Astrocyte (in vitro differentiated cells and primary cell): Measurements from ENCODE around the gene MAP3K14. TPM values are rescaled to one million over a fixed set of nuclear protein-coding genes. Genes with fewer than 3 reads are reported as not detected.

ENCODE experiments used
- DNase-seq: peaks from one replicate; pipeline ENCODE4 v3.0.0-alpha.2; 2010; ENCODE audit warnings: low read depth
- FAIRE-seq: peaks from 2 replicates; lab custom pipeline; 2011; peaks lifted over from hg19 to GRCh38; lab: Jason Lieb, UNC
- H2AFZ ChIP-seq: 2 replicates; pipeline ENCODE4 v1.6.0; 2012; ENCODE audit warnings: low read depth, low read length, inconsistent platforms
- H3K27ac ChIP-seq: 2 replicates; pipeline ENCODE4 v1.5.1; 2011; ENCODE audit warnings: low read depth, low read length, inconsistent platforms
- H3K27me3 ChIP-seq: 2 replicates; pipeline ENCODE4 v1.6.0; 2011; ENCODE audit warnings: low read length, inconsistent platforms; ENCODE audit not compliant: insufficient read depth
- H3K36me3 ChIP-seq: 2 replicates; pipeline ENCODE4 v1.5.1; 2011; ENCODE audit warnings: low read length, inconsistent platforms; ENCODE audit not compliant: insufficient read depth
- H3K4me1 ChIP-seq: 2 replicates; pipeline ENCODE4 v1.5.1; 2011; ENCODE audit warnings: low read length, inconsistent platforms; ENCODE audit not compliant: insufficient read depth
- H3K4me2 ChIP-seq: 2 replicates; pipeline ENCODE4 v1.6.0; 2012; ENCODE audit warnings: low read length, inconsistent platforms
- H3K4me3 ChIP-seq: 2 replicates; pipeline ENCODE4 v1.5.1; 2011; ENCODE audit warnings: low read depth, mild to moderate bottlenecking, low read length, inconsistent platforms; ENCODE audit not compliant: insufficient read depth
- H3K79me2 ChIP-seq: 2 replicates; pipeline ENCODE4 v1.6.0; 2012; ENCODE audit warnings: mild to moderate bottlenecking, low read length, inconsistent platforms; ENCODE audit not compliant: insufficient read depth
- H3K9ac ChIP-seq: 2 replicates; pipeline ENCODE4 v1.6.0; 2012; ENCODE audit warnings: mild to moderate bottlenecking, low read length, inconsistent platforms
- H3K9me3 ChIP-seq: 2 replicates; pipeline ENCODE4 v1.5.1; 2012; ENCODE audit warnings: low read depth, mild to moderate bottlenecking, low read length, inconsistent platforms; ENCODE audit not compliant: insufficient read depth
- H4K20me1 ChIP-seq: 2 replicates; pipeline ENCODE4 v1.6.0; 2012; ENCODE audit warnings: low read length, inconsistent platforms; ENCODE audit not compliant: insufficient read depth
- H3K27ac Mint-ChIP-seq: one replicate; pipeline ENCODE4 v1.8.0; 2021; ENCODE audit warnings: mild to moderate bottlenecking, mixed read lengths; ENCODE audit not compliant: unreplicated experiment
- H3K27me3 Mint-ChIP-seq: one replicate; pipeline ENCODE4 v1.8.0; 2021; ENCODE audit warnings: low read depth, mixed read lengths; ENCODE audit not compliant: unreplicated experiment
- H3K36me3 Mint-ChIP-seq: one replicate; pipeline ENCODE4 v1.8.0; 2021; ENCODE audit warnings: low read depth, mixed read lengths; ENCODE audit not compliant: unreplicated experiment
- H3K4me1 Mint-ChIP-seq: one replicate; pipeline ENCODE4 v1.8.0; 2021; ENCODE audit warnings: low read depth, mixed read lengths; ENCODE audit not compliant: unreplicated experiment
- H3K4me3 Mint-ChIP-seq: one replicate; pipeline ENCODE4 v1.8.0; 2021; ENCODE audit warnings: mild to moderate bottlenecking, moderate library complexity, mixed read lengths; ENCODE audit not compliant: unreplicated experiment
- H3K9me3 Mint-ChIP-seq: one replicate; pipeline ENCODE4 v1.8.0; 2021; ENCODE audit warnings: mild to moderate bottlenecking, mixed read lengths; ENCODE audit not compliant: unreplicated experiment
- EZH2 ChIP-seq: IDR thresholded peaks from 2 replicates; pipeline ENCODE4 v1.6.1; 2012; ENCODE audit warnings: mild to moderate bottlenecking, low read length, inconsistent platforms; ENCODE audit not compliant: insufficient read depth
- total RNA-seq: library from RNA; stranded (reverse); gene quantifications from 2 replicates; pipeline ENCODE4 v1.2.1, GENCODE V29; 2021
- TF ChIP-seq, protein P1 (sequence below): IDR thresholded peaks from 2 replicates; pipeline ENCODE4 v1.5.1; 2011; ENCODE audit warnings: low read depth, mild to moderate bottlenecking, inconsistent platforms, low read length, moderate library complexity; ENCODE audit not compliant: insufficient read depth

Gene MAP3K14
- total RNA-seq, 1 donor from 2014 or later = 10.8 TPM

DNA sequence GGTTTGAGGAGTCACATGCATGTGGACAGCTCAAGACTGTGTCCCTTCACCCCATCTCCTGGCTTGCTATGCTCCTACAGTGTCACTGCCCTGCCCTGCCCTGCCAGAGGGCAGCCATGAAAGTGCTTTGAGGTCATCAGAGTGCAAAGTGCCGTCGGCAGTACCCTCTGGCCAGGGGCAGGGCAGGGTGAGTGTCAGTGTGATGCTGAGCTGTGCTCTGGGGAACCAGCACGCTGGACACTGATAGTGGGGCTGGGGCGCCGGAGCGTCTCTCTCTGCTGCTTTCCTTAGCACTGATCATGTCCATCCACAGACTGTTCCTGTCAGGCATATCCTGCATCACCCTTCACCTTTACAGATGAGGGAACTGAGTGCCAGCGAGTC, 53.4 kb downstream of the MAP3K14 start:
- Mint-ChIP-seq H3K9me3 (no peaks in the 10 kb centered on the region), H3K36me3 (peaks cover 26% of the 10 kb centered on the region), H3K27me3 (no peaks in the 10 kb centered on the region), H3K4me3 (no peak overlapping the region), H3K27ac (no peak overlapping the region), H3K4me1 (peaks cover 8% of the 10 kb centered on the region)
- Histone ChIP-seq H3K4me1 (peaks cover 38% of the 10 kb centered on the region), H3K9ac (no peak overlapping the region), H3K27me3 (no peaks in the 10 kb centered on the region), H3K79me2 (no peaks in the 10 kb centered on the region), H3K36me3 (peaks cover 27% of the 10 kb centered on the region), H4K20me1 (peaks cover 64% of the 10 kb centered on the region), H3K27ac (no peak overlapping the region), H2AFZ (no peak overlapping the region), H3K4me2 (peak overlapping the region; percentile 8), H3K9me3 (no peaks in the 10 kb centered on the region), H3K4me3 (no peak overlapping the region)
- FAIRE-seq (no peak), DNase-seq (no peak)
- TF ChIP-seq, protein P1, sequence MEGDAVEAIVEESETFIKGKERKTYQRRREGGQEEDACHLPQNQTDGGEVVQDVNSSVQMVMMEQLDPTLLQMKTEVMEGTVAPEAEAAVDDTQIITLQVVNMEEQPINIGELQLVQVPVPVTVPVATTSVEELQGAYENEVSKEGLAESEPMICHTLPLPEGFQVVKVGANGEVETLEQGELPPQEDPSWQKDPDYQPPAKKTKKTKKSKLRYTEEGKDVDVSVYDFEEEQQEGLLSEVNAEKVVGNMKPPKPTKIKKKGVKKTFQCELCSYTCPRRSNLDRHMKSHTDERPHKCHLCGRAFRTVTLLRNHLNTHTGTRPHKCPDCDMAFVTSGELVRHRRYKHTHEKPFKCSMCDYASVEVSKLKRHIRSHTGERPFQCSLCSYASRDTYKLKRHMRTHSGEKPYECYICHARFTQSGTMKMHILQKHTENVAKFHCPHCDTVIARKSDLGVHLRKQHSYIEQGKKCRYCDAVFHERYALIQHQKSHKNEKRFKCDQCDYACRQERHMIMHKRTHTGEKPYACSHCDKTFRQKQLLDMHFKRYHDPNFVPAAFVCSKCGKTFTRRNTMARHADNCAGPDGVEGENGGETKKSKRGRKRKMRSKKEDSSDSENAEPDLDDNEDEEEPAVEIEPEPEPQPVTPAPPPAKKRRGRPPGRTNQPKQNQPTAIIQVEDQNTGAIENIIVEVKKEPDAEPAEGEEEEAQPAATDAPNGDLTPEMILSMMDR = no peak
- no peak for TF ChIP-seq EZH2

DNA sequence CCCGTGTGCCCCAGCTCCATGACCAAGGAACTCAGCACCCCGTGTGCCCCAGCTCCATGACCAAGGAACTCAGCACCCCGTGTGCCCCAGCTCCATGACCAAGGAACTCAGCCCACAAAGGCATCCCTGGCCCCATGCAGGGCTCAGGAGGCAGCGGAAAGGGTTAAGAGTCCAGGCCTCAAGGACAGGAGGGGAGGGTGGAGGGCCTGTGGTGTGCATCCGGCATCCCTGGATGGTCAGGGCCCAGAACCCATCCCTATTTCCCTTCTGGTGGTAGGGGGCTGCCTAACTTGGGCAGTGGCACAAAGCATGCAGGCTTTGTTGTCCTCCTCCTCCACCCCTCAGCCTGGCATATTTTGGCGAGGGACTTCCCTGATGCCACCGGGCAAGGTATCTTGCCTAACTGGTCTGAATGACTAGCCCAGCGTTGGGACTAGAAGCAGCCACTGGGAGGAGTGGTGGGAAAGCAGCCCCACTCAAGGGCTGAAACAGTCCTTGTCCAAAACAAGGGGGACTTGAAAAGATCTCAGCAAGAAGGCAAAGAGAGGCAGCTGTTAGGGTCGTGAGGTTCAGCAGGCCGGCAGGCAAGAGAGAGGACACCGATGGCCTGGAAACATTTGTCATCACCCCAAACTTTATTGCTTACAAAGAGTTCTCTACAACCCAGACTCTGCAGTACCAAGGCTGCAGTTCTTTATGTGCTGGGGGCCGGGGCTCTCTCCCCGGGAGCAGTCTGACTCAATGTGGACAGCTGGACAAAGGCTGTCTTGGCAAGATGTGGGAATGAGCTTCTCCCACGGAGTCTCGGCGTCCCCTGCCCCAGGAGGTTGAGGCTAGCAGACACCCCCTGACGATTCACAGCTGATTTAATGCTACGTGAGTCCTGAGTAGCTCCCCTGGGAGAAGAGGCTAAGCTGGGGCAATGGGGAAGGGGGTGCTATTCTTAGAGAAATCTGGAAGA, 54.0 kb downstream of the MAP3K14 start:
- Mint-ChIP-seq H3K36me3 (peaks cover 26% of the 10 kb centered on the region), H3K27me3 (peaks cover 4% of the 10 kb centered on the region), H3K4me3 (no peak overlapping the region), H3K9me3 (no peaks in the 10 kb centered on the region), H3K27ac (peak overlapping the region; percentile 41), H3K4me1 (peaks cover 8% of the 10 kb centered on the region)
- no peak overlapping the region for H3K9ac ChIP-seq
- FAIRE-seq = no peak
- H3K9me3 ChIP-seq = no peaks in the 10 kb centered on the region
- DNase-seq = peak; percentile 41
- TF ChIP-seq, protein P1 = no peak
- no peak for TF ChIP-seq EZH2
- no peaks in the 10 kb centered on the region for H3K79me2 ChIP-seq
- H4K20me1 ChIP-seq = peaks cover 59% of the 10 kb centered on the region
- H3K36me3 ChIP-seq = peaks cover 20% of the 10 kb centered on the region
- H2AFZ ChIP-seq = no peak overlapping the region
- no peaks in the 10 kb centered on the region for H3K27me3 ChIP-seq
- H3K4me1 ChIP-seq = peaks cover 38% of the 10 kb centered on the region
- peak overlapping the region; percentile 76 for H3K4me2 ChIP-seq
- H3K4me3 ChIP-seq = peak overlapping the region; percentile 29
- H3K27ac ChIP-seq = no peak overlapping the region
